Neural crest cell (in vitro differentiated cells): Measurements from ENCODE around the gene TREH. TPM values are rescaled to one million over a fixed set of nuclear protein-coding genes. Genes with fewer than 3 reads are reported as not detected.
"Not testable (repeated sequence)": the region's sequence is repeated elsewhere in the genome, so short reads cannot be mapped to it uniquely, and the experiment has no call there.

ENCODE experiments used
- DNase-seq: peaks from one replicate; pipeline ENCODE4 v3.0.0; 2021; ENCODE audit warnings: low read depth, mixed read lengths, low spot score
- H3K27ac Mint-ChIP-seq: one replicate; pipeline ENCODE4 v1.8.0; 2021; ENCODE audit warnings: mild to moderate bottlenecking, mixed read lengths; ENCODE audit not compliant: unreplicated experiment
- H3K27me3 Mint-ChIP-seq: 2 replicates; pipeline ENCODE4 v1.8.0; 2021; ENCODE audit warnings: low read depth, mild to moderate bottlenecking, mixed read lengths
- H3K36me3 Mint-ChIP-seq: 2 replicates; pipeline ENCODE4 v1.8.0; 2021; ENCODE audit warnings: low read depth, mild to moderate bottlenecking, mixed read lengths
- H3K4me1 Mint-ChIP-seq: 2 replicates; pipeline ENCODE4 v1.8.0; 2021; ENCODE audit warnings: mixed read lengths
- H3K4me3 Mint-ChIP-seq: one replicate; pipeline ENCODE4 v1.8.0; 2021; ENCODE audit warnings: mild to moderate bottlenecking, mixed read lengths
- H3K9me3 Mint-ChIP-seq: 2 replicates; pipeline ENCODE4 v1.8.0; 2021; ENCODE audit warnings: mixed read lengths
- CTCF ChIP-seq: fragments of 200-600 bp; sonication (generic); conservative IDR thresholded peaks from 2 replicates; pipeline ENCODE4 v1.5.0; 2021; ENCODE audit warnings: antibody characterized with exemption, mild to moderate bottlenecking
- long read RNA-seq: library from polyadenylated mRNA; unstranded; transcript quantifications from one replicate; pipeline ENCODE4 v2.0.0, GENCODE V29; 2020
- total RNA-seq: library from RNA; stranded (reverse); gene quantifications from 2 replicates; pipeline ENCODE4 v1.2.1, GENCODE V29; 2021

TREH gene
- total RNA-seq: not detected in 2 replicates
- long read RNA-seq: 0 reads

- TF ChIP-seq CTCF: no peak
- no peaks in the 10 kb centered on the region for H3K27me3 Mint-ChIP-seq
- H3K36me3 Mint-ChIP-seq: no peaks in the 10 kb centered on the region
- no peak within 1 kb of the TSS for H3K4me3 Mint-ChIP-seq
- no peak for DNase-seq
- no peaks in the 10 kb centered on the region for H3K9me3 Mint-ChIP-seq
- peak within 1 kb of the TSS; percentile 4 for H3K27ac Mint-ChIP-seq
- peaks cover 7% of the 10 kb centered on the region for H3K4me1 Mint-ChIP-seq
Observed at GRCh38 chr11:118679483-118679882, at the start of gene TREH. TREH (minus strand) TSS chr11:118679650; CDS start chr11:118679627, 23 bp downstream.

GRCh38 chr11:118728112-118728511, 48.7 kb upstream of the TREH start:
- not testable (repeated sequence) for H3K4me3 Mint-ChIP-seq, H3K36me3 Mint-ChIP-seq, H3K27ac Mint-ChIP-seq, H3K9me3 Mint-ChIP-seq, DNase-seq
- TF ChIP-seq CTCF: peak; percentile 31
- H3K27me3 Mint-ChIP-seq: peaks cover 53% of the 10 kb centered on the region
- peaks cover 11% of the 10 kb centered on the region for H3K4me1 Mint-ChIP-seq

GRCh38 chr11:118727721-118728066, 48.2 kb upstream of the TREH start:
- Mint-ChIP-seq H3K27me3 (peaks cover 53% of the 10 kb centered on the region), H3K4me1 (peaks cover 11% of the 10 kb centered on the region)
- not testable (repeated sequence) for H3K4me3 Mint-ChIP-seq, DNase-seq, H3K9me3 Mint-ChIP-seq, H3K27ac Mint-ChIP-seq, H3K36me3 Mint-ChIP-seq

GRCh38 chr11:118727001-118727720, 47.7 kb upstream of the TREH start:
- H3K9me3 Mint-ChIP-seq, H3K36me3 Mint-ChIP-seq, H3K27ac Mint-ChIP-seq, H3K4me3 Mint-ChIP-seq, DNase-seq: not testable (repeated sequence)
- H3K27me3 Mint-ChIP-seq: peaks cover 53% of the 10 kb centered on the region
- H3K4me1 Mint-ChIP-seq: peaks cover 11% of the 10 kb centered on the region

- not testable (repeated sequence) for H3K4me3 Mint-ChIP-seq, H3K4me1 Mint-ChIP-seq, H3K9me3 Mint-ChIP-seq, H3K27ac Mint-ChIP-seq, H3K36me3 Mint-ChIP-seq, DNase-seq
- peaks cover 31% of the 10 kb centered on the region for H3K27me3 Mint-ChIP-seq
Observed at GRCh38 chr11:118721478-118722015, 42.1 kb upstream of the TREH start.

GRCh38 chr11:118720740-118721139, 41.3 kb upstream of the TREH start:
- H3K9me3 Mint-ChIP-seq, H3K4me1 Mint-ChIP-seq, H3K36me3 Mint-ChIP-seq, H3K27ac Mint-ChIP-seq, H3K4me3 Mint-ChIP-seq, DNase-seq: not testable (repeated sequence)
- H3K27me3 Mint-ChIP-seq: peaks cover 25% of the 10 kb centered on the region

- not testable (repeated sequence) for H3K4me1 Mint-ChIP-seq, H3K4me3 Mint-ChIP-seq, H3K9me3 Mint-ChIP-seq, DNase-seq, H3K27ac Mint-ChIP-seq, H3K36me3 Mint-ChIP-seq
- H3K27me3 Mint-ChIP-seq: peaks cover 23% of the 10 kb centered on the region
Observed at GRCh38 chr11:118720078-118720477, 40.6 kb upstream of the TREH start.

- not testable (repeated sequence) for H3K36me3 Mint-ChIP-seq, H3K9me3 Mint-ChIP-seq, DNase-seq, H3K27ac Mint-ChIP-seq, H3K4me3 Mint-ChIP-seq
- Mint-ChIP-seq H3K4me1 (peaks cover 12% of the 10 kb centered on the region), H3K27me3 (peaks cover 23% of the 10 kb centered on the region)
Observed at GRCh38 chr11:118718562-118718961, 39.1 kb upstream of the TREH start.

- Mint-ChIP-seq H3K4me1 (peaks cover 12% of the 10 kb centered on the region), H3K27me3 (peaks cover 23% of the 10 kb centered on the region)
- H3K27ac Mint-ChIP-seq, DNase-seq, H3K4me3 Mint-ChIP-seq, H3K9me3 Mint-ChIP-seq, H3K36me3 Mint-ChIP-seq: not testable (repeated sequence)
Observed at GRCh38 chr11:118717733-118718132, 38.3 kb upstream of the TREH start.

GRCh38 chr11:118717221-118717620, 37.8 kb upstream of the TREH start:
- not testable (repeated sequence) for DNase-seq, H3K4me3 Mint-ChIP-seq, H3K27ac Mint-ChIP-seq, H3K36me3 Mint-ChIP-seq, H3K9me3 Mint-ChIP-seq
- H3K27me3 Mint-ChIP-seq: peaks cover 23% of the 10 kb centered on the region
- peaks cover 12% of the 10 kb centered on the region for H3K4me1 Mint-ChIP-seq
